NK-92 treated with Interleukin-12 subunit alpha and Interleukin-12 subunit beta, amount 100 ng/mL, for 24 hours (cell line): Measurements from ENCODE around the gene SSNA1.

Source experiments
- DNase-seq: peaks from one replicate; lab custom pipeline; 2025; lab: John Stamatoyannopoulos, UW

The SSNA1 gene

DNA sequence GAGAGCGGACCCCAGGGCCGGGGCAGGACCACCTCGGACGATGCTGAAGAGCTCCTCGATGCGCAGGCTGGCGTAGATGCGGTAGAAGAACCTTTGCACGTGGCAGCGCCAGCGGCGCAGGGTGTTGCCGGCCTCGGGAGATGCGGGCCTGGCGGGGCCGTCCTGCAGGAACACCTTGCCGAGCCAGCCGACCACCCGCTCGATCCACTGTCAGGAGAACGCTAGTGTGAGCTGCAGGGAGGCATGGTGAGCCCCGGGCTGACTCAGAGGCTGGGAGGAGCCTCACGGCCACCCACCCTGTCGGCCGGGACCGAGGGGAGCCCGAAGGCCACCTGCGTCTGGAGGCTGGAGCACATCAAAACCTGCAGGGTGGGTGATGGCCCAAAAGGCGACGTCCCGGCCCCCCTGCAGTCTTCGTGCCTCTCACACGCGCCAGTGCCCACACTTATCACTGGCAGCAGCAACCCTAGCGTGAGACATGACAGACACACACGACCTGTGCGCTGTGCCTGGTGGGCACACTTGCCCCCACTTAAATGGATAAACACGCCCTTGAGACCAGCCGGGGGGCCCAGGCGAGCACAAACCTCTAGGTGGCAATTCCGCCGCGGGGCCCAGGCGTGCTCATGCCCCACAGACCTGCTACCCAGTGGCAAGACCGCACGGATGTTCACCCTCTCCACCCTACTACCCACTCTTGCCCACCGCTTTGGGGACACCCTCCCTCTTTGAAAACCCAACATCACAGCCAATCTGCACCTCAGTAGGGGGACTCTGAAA, 3.4 kb upstream of the SSNA1 start:
- DNase-seq: no peak

DNA sequence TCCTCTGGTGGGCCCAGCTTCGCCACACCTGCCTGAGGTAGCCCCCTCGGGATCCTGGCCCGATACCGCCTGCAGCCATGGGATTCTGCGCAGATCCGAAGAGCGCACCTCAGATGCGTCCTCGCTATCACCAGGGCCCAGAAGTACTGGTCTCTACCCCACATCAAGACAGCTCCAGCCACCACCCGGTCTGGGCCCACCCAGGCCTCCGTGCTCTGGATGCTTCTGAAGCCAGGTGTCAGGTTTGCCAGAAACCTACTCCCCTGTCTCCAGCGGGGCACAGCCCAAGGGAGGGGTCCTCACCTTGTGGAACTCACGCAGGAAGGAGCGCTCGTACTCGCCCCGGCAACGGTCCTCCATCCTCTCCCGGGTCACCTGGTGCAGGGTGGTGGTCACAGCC, 2.6 kb upstream of the SSNA1 start:
- DNase-seq: no peak

GRCh38 chr9:137186385-137186784, 2.1 kb upstream of the SSNA1 start:
- DNase-seq: no peak

DNA sequence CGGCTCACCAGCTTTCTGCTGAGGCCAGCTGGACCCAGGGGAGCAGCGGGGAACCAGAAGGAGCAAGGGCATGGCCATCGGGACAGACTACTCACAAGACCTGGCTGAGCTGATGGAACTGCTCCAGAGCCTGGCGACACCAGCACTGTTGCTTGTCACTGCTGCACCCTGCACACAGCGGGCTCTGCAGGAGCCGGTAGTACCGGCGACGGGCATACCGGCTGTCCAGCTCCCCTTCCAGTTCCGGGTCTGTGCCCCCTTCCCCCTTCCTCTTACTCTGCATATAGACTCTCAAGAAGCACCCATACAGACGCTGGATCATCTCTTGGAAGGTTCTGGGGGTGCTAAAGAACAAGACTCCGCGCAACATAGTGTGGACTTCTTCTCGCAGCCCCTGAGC, 1.1 kb upstream of the SSNA1 start:
- DNase-seq: no peak

GRCh38 chr9:137188086-137188489, 388 bp upstream of the SSNA1 start:
- no peak for DNase-seq

DNA sequence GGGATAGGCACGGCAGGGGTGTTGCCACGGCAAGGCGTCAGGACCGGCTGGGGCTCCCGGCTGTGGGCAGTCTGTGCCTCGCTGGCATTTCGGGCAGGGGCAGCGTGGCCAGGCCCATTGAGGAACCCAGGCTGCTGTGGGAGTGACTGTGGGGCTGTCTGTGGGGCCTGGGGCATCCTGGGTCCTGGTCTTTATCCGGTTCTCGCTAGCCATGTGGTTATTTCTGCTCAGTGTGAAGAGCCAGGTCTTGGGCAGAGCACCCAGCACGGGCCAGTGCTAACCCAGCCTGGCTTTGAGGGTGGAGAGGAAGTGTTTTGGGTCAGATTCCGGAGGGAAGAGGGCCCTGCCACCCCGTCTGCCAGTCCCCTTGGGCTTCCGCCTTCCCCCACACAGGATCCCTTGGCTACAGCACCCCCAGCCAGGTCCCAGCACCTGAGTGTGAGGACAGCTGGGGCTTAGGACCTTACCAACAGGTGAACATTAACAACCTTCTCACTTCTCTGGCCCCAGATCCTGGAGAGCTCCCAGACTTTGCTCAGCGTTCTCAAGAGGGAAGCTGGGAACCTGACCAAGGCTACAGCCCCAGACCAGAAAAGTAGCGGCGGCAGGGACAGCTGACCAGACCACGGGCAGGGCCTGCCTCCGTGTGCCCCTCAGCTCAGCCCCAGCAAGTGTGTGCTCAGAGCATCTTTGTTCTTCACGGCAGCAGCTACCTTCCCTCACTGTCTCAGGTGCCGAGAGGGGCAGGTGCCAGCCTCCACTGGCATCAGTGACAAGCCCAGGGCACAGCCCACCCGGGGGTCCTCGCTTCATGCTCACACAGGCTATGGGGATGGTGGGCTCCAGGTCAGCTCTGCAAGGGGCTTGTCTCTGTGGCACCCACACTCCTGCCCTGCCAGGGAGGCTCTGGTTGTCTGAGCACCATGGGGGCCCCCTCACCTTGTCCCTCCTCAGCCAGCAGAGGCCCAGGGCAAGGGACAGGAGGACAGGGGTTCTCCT, 1.1 kb downstream of the SSNA1 start:
- no peak for DNase-seq

DNA sequence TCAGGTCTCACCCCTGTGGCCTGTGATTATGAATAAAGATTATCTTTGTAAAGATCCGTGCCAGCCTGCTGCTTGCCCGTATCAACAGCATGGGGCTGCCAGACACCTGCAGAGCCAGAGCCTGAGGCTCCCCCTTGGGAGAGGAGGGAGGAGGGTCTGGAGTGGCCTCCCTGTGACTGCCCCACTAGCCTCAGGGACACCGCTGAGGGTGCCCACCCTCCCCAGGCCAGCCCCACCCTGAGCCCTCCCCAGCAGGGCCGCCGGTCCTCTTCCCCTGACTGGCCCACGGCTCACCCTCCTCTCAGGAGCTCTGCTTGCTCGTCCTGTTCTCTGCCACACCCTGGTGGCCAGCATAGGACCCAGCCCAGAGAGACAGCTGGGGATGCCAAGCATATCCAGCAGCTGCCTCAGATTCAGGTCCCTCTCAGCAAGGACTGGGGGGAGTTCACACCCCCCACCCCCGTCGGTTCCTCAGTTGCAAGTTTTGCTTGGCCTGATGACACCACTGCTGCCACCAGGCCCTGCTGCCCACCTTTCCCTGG, 1.9 kb downstream of the SSNA1 start:
- no peak for DNase-seq

- no peak for DNase-seq
Measured at GRCh38 chr9:137191245-137191644, 2.8 kb downstream of the SSNA1 start.

DNA sequence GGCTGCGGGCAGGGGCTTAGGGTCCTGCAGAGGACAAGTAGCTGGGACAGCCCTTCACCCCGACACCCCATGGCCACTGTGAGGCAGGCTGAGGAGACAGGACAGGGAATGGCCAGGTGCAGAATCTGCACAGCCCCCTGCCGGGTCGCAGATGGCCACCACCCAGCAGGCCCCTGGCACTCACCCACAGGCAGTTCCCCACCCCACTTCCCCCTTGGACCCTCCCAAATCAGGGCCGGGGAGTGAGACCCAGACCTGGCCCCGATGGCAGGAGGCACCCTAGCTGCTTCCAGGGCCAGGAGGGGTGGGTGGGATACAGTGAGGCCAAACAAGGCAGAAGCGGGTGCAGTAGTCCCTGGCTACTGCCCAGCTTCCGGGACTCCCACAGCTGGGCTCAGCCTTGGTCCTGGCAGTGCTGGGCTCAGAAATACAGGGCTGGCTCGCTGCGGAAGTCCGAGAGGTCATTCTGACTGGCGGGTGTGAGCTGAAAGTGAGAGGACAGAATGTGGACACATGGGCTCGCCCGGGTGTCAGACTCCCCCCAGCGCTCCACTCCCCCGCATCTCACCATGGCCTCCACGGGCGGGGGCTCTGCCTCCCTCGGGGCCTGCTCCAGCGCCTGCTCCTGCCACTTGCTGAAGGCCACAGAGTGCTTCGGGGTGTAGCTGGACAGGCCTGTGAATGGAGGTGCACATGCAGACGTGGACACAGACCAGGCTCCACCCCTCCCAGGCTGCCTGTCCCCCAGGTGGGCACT, 3.4 kb downstream of the SSNA1 start:
- no peak for DNase-seq

- no peak for DNase-seq
Measured at GRCh38 chr9:137192448-137192780, 3.9 kb downstream of the SSNA1 start.

GRCh38 chr9:137192859-137193258, 4.4 kb downstream of the SSNA1 start:
- DNase-seq: no peak

- DNase-seq: no peak
Measured at GRCh38 chr9:137193771-137194170, 5.3 kb downstream of the SSNA1 start.

DNA sequence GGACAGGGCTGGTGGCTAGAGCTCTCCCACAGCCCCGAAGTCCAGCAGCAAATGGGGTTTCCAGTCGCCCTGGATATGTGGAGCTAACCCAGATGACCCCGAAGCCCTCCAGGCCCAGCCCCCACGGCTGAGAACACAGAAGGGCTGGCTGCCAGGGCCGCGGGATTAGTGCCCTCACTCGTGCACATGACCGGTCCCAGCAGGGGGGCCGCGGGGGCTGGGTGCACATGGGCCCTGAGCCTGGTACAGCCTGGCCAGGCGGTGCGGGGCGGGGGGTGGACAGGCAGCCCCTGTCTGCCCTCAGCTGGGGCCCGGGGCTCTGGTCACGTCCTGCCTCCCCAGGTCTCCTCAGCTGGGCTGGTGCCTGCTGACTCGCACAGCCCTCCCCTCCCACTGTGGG, 5.9 kb downstream of the SSNA1 start:
- DNase-seq: no peak

DNA sequence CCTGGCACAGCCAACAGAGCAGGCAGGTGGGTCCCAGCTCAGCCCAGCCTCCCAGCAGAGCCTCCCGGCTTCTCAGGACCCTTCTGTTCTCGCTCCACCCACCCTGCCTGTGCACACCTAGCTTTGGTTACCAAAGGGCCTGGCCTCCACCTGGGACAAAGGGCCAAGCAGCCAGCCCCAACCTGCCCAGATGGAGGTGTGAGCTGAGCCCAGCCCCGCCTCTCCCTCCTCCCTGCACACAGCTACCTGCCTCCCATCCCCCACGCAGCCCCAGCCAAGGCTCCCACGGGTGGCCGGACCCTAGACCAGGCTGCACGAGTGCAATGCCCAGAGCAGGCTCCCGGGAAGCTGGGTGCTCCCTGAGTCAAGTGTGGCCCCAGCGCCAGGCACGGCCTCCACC, 6.4 kb downstream of the SSNA1 start:
- no peak for DNase-seq

GRCh38 chr9:137195525-137196220, 7.2 kb downstream of the SSNA1 start:
- no peak for DNase-seq

GRCh38 chr9:137198051-137198901, 9.8 kb downstream of the SSNA1 start:
- no peak for DNase-seq

GRCh38 chr9:137198902-137199283, 10.4 kb downstream of the SSNA1 start:
- DNase-seq: no peak

DNA sequence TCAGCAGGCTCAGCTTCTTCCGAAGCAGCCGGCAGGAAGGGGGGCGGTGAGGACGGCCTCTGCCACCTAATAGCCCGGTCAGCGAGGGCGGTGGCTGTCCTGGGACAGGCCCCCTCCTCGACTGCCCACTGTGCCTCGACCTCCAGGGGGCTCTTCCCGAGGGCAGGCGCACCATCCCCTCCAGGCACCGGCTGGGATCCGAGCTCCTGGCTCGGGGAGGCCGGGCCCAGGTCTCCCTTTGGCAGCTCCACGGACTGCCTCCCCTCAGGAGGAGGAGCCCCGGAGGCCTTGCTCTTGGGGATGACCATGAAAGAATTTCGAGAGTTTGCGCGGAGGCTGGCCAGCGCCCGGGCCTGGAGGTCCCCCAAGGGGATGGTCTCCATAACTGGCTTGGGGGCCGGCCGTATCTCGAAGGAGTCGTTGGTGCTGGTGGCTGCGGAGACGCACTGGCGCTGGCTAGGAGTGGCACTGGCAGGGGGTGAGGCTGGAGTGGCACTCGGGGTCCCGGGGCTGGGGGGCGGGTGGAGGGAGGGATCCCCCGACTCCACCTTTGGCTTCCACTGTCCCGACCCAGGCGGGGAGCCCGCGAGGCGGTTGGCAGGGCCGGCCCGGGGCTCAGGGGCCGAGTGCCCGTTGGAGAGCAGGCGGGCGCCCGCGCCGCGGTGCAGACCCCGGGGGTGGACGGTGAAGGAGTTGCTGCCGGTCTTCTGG, 11.1 kb downstream of the SSNA1 start:
- no peak for DNase-seq

- peak; percentile 97 for DNase-seq
Measured at GRCh38 chr9:137200311-137201204, 12.1 kb downstream of the SSNA1 start, which contains the start of gene TPRN. TSS of gene TPRN (minus strand) at chr9:137200741. CDS start at chr9:137200711, 30 bp downstream.
